RCC 7860 (cell line): ENCODE results near the gene PCDHGA2.
"Not testable (repeated sequence)": the region's sequence is repeated elsewhere in the genome, so short reads cannot be mapped to it uniquely, and the experiment has no call there.

Source experiments
- DNase-seq: peaks from one replicate; pipeline ENCODE4 v3.0.0-alpha.2; 2015; ENCODE audit warnings: low spot score
- FAIRE-seq: peaks from 2 replicates; lab custom pipeline; 2012; peaks lifted over from hg19 to GRCh38; lab: Jason Lieb, UNC

Gene PCDHGA2

GRCh38 chr5:141345327-141345726, 6.8 kb downstream of the PCDHGA2 start:
- DNase-seq: no peak
- no peak for FAIRE-seq

DNA sequence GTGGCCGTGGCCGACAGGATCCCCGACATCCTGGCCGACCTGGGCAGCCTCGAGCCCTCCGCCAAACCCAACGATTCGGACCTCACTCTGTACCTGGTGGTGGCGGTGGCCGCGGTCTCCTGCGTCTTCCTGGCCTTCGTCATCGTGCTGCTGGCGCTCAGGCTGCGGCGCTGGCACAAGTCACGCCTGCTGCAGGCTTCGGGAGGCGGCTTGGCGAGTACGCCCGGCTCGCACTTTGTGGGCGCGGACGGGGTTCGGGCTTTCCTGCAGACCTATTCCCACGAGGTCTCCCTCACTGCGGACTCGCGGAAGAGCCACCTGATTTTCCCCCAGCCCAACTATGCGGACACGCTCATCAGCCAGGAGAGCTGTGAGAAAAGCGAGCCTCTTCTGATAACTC, 7.5 kb downstream of the PCDHGA2 start:
- not testable (repeated sequence) for FAIRE-seq, DNase-seq

- FAIRE-seq (no peak), DNase-seq (no peak)
These were observed 11.5 kb downstream of the PCDHGA2 start, which contains the start of gene PCDHGB1 for GRCh38 chr5:141349917-141350619. Gene PCDHGB1 (plus strand): TSS chr5:141350099. CDS start chr5:141350261, 162 bp downstream.

DNA sequence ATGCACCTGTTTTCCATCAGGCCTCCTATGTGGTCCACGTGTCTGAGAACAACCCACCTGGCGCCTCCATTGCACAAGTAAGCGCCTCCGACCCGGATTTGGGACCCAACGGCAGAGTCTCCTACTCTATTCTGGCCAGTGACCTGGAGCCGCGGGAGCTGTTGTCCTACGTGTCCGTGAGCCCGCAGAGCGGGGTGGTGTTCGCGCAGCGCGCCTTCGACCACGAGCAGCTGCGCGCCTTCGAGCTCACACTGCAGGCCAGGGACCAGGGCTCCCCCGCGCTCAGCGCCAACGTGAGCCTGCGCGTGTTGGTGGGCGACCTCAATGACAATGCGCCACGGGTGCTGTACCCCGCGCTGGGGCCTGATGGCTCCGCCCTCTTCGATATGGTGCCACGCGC, 13.0 kb downstream of the PCDHGA2 start:
- FAIRE-seq: no peak
- DNase-seq: no peak

GRCh38 chr5:141354900-141355469, 16.4 kb downstream of the PCDHGA2 start, which contains the start of gene PCDHGA4:
Gene PCDHGA4 (plus strand): TSS chr5:141355021. CDS start chr5:141355108, 87 bp downstream.
- FAIRE-seq: no peak
- DNase-seq: no peak

DNA sequence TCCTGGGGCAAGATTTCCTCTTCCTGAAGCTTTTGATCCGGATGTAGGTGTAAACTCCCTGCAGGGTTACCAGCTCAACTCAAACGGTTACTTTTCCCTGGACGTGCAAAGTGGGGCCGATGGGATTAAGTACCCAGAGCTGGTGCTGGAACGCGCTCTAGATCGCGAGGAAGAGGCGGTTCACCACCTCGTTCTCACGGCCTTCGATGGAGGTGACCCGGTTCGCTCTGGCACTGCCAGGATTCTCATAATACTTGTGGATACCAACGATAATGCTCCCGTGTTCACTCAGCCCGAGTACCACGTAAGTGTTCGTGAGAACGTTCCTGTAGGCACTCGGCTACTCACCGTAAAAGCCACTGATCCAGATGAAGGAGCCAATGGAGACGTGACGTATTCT, 17.1 kb downstream of the PCDHGA2 start:
- DNase-seq (no peak), FAIRE-seq (no peak)

- FAIRE-seq: no peak
These were observed 17.6 kb downstream of the PCDHGA2 start for GRCh38 chr5:141356133-141356532.

DNA sequence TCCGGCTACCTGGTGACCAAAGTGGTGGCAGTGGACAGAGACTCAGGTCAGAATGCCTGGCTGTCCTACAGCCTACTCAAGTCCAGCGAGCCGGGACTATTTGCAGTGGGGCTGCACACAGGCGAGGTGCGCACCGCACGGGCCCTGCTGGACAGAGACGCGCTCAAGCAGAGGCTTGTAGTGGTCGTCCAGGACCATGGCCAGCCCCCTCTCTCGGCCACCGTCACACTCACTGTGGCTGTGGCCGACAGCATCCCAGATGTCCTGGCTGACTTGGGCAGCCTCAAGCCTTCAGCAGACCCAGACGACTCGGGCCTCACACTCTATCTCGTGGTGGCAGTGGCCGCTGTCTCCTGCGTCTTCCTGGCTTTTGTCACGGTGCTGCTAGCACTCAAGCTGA, 18.4 kb downstream of the PCDHGA2 start:
- FAIRE-seq (no peak), DNase-seq (no peak)

More at GRCh38 chr5:141356133-141356532, 17.6 kb downstream of the PCDHGA2 start:
- no peak for DNase-seq

DNA sequence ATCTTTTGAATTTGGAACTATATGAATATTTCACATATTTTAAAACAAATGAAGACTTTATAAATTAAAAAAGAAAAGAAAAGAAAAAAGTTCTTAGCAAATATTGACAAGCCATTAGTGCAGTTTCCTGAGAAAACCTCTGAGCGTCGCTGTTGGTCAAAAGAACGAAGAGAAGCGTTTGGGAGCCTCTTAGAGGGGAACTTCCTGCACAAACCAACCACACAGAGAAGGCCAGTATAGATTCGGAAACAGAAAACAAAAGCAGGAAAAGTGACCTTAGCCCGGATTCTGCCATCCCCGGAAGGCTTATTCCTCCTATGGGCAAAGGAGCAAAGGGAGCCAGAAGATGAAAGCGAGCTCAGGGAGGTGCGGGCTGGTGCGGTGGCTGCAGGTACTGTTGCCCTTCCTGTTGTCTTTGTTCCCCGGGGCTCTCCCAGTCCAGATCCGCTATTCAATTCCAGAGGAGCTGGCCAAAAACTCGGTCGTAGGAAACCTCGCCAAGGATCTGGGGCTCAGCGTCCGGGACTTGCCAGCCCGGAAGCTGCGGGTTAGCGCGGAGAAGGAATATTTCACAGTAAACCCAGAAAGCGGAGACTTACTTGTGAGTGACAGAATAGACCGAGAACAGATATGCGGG, 21.3 kb downstream of the PCDHGA2 start, which contains the start of gene PCDHGB2:
Gene PCDHGB2, plus strand, starts transcription at position 205 of the 637 bp plus-strand sequence. Its CDS starts 142 bp downstream, at position 347.
- FAIRE-seq (peak; percentile 2), DNase-seq (no peak)

DNA sequence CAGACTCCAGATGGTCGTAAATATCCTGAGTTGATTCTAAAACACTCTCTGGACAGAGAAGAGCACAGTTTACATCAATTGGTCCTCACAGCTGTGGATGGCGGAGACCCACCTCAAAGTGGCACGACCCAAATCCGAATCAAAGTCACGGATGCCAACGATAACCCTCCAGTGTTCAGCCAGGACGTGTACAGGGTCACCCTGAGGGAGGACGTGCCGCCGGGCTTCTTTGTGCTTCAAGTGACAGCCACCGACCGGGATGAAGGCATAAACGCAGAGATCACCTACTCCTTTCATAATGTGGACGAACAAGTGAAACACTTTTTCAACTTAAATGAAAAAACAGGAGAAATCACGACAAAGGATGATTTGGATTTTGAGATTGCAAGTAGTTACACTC, 22.1 kb downstream of the PCDHGA2 start:
- FAIRE-seq (no peak), DNase-seq (no peak)

DNA sequence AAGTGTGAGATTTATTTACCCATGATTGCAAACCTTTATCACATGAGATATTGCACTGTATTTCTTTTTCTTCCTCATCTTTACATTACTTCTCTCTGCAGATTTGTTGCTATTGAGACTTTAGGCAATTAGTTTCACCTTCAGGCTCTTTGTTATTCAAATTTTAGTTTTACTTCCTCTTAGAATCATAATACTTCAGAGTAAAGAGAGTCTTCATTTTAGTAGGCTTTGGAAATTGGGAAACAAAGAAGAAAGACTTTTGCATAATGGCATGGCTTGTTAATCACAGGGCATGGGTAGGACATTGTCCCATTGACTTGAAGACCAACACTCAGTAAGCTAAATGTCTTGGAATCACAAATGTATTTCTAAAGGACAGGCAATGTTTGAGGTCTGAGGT, 24.2 kb downstream of the PCDHGA2 start:
- FAIRE-seq (no peak), DNase-seq (no peak)

- FAIRE-seq: no peak
These were observed 25.5 kb downstream of the PCDHGA2 start, which contains the start of gene PCDHGA5 for GRCh38 chr5:141363952-141364660. Gene PCDHGA5 (plus strand): TSS chr5:141364162. CDS start chr5:141364331, 169 bp downstream.

GRCh38 chr5:141366016-141366896, 27.7 kb downstream of the PCDHGA2 start:
- FAIRE-seq (no peak), DNase-seq (no peak)

More at GRCh38 chr5:141363952-141364660, 25.5 kb downstream of the PCDHGA2 start, which contains the start of gene PCDHGA5:
- DNase-seq: no peak

GRCh38 chr5:141369994-141370848, 31.7 kb downstream of the PCDHGA2 start, which contains the start of gene PCDHGB3:
Gene PCDHGB3 (plus strand): TSS chr5:141370242. CDS start chr5:141370395, 153 bp downstream.
- FAIRE-seq: no peak

DNA sequence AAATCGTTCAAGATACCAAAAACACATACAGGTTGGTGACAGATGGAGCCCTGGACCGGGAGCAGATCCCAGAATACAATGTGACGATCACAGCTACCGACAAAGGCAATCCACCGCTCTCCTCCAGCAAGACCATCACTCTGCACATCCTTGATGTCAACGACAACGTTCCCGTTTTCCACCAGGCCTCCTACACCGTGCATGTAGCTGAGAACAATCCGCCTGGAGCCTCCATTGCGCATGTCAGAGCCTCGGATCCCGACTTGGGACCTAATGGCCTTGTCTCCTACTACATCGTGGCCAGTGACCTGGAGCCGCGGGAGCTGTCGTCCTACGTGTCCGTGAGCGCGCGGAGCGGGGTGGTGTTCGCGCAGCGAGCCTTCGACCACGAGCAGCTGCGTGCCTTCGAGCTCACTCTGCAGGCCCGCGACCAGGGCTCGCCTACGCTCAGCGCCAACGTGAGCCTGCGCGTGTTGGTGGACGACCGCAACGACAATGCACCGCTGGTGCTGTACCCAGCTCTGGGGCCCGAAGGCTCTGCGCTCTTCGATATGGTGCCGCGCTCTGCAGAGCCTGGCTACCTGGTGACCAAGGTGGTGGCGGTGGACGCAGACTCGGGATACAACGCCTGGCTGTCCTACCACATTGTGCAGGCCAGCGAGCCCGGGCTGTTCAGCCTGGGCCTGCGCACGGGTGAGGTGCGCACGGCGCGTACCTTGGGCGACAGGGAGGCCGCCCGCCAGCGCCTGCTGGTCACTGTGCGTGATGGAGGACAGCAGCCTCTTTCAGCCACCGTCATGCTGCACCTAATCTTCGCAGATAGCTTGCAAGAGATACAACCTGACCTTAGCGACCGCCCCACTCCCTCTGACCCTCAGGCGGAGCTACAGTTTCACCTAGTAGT, 33.3 kb downstream of the PCDHGA2 start:
- FAIRE-seq: no peak
- no peak for DNase-seq

More at GRCh38 chr5:141369994-141370848, 31.7 kb downstream of the PCDHGA2 start, which contains the start of gene PCDHGB3:
- DNase-seq: no peak

DNA sequence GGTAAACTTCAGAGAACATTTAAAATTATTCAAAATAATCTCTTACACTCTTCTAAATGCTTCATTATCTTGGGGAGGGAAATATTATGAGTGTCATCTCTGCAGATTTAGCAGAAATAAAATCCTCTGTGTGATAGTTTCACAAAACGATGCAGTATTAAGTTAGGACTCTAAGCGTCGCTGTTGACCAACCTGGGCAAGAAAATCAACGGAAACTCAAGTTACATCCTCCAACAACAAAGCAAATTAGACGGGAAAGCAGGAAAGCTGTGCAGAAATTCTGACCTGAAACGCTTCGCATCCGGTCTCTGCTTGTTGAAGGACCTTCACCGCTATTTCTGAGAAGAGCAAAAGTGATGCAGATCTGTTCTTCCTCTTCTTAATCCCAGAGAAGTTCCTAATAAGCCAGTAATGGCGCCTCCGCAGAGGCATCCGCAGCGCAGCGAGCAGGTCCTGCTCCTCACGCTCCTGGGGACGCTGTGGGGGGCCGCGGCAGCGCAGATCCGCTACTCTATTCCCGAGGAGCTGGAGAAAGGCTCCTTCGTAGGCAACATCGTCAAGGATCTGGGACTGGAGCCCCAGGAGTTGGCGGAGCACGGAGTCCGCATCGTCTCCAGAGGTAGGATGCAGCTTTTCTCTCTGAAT, 35.2 kb downstream of the PCDHGA2 start, which contains the start of gene PCDHGA6:
Gene PCDHGA6, plus strand, starts transcription at position 219 of the 645 bp plus-strand sequence. Its CDS starts 193 bp downstream, at position 412.
- DNase-seq (no peak), FAIRE-seq (no peak)

DNA sequence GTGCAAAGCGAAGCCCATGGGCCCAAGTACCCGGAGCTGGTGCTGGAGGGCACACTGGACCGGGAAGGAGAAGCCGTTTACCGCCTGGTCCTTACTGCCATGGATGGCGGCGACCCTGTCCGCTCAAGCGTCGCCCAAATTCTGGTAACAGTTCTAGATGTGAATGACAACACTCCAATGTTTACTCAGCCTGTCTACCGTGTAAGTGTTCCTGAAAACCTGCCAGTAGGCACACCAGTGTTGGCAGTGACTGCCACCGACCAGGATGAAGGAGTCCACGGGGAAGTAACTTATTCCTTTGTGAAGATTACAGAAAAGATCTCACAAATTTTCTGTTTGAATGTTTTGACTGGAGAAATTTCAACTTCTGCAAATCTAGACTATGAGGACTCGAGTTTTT, 36.1 kb downstream of the PCDHGA2 start:
- FAIRE-seq: no peak

More for the DNA sequence above, 36.1 kb downstream of the PCDHGA2 start:
- DNase-seq: no peak
